HS-5 (cell line): ENCODE measurements around the gene LACRT.
"Not testable (repeated sequence)": the region's sequence is repeated elsewhere in the genome, so short reads cannot be mapped to it uniquely, and the experiment has no call there.

ENCODE experiments used
- DNase-seq: peaks from one replicate; pipeline ENCODE4 v3.0.0-alpha.2; 2012; ENCODE audit warnings: low read depth

The LACRT gene

GRCh38 chr12:54634795-54635194 lies at the start of gene LACRT:
LACRT (minus strand) TSS chr12:54634895; CDS start chr12:54634841, 54 bp downstream.
- no peak for DNase-seq

- no peak for DNase-seq
Observed at GRCh38 chr12:54683398-54683797, 48.7 kb upstream of the LACRT start.

- DNase-seq, result no peak
Observed at GRCh38 chr12:54682674-54683073, 48.0 kb upstream of the LACRT start.

- no peak for DNase-seq
Observed at GRCh38 chr12:54680374-54680773, 45.7 kb upstream of the LACRT start.

GRCh38 chr12:54678131-54678530 lies 43.4 kb upstream of the LACRT start:
- DNase-seq, result no peak

GRCh38 chr12:54667945-54668344 lies 33.2 kb upstream of the LACRT start:
- no peak for DNase-seq

GRCh38 chr12:54666008-54666407 lies 31.3 kb upstream of the LACRT start:
- DNase-seq, result no peak

GRCh38 chr12:54665022-54665635 lies 30.4 kb upstream of the LACRT start:
- not testable (repeated sequence) for DNase-seq

- no peak for DNase-seq
Observed at GRCh38 chr12:54663603-54664002, 28.9 kb upstream of the LACRT start.

- DNase-seq, result no peak
Observed at GRCh38 chr12:54662026-54662425, 27.3 kb upstream of the LACRT start.

GRCh38 chr12:54661048-54661447 lies 26.4 kb upstream of the LACRT start:
- no peak for DNase-seq

GRCh38 chr12:54660320-54660962 lies 25.7 kb upstream of the LACRT start:
- DNase-seq, result no peak

GRCh38 chr12:54658306-54659264 lies 23.9 kb upstream of the LACRT start:
- peak; percentile 6 for DNase-seq

- DNase-seq, result no peak
Observed at GRCh38 chr12:54657105-54657607, 22.5 kb upstream of the LACRT start.

- DNase-seq, result no peak
Observed at GRCh38 chr12:54654926-54655325, 20.2 kb upstream of the LACRT start.

GRCh38 chr12:54653025-54653424 lies 18.3 kb upstream of the LACRT start:
- no peak for DNase-seq

GRCh38 chr12:54650889-54651288 lies 16.2 kb upstream of the LACRT start:
- DNase-seq, result no peak

- no peak for DNase-seq
Observed at GRCh38 chr12:54650409-54650808, 15.7 kb upstream of the LACRT start.

GRCh38 chr12:54649825-54650224 lies 15.1 kb upstream of the LACRT start:
- DNase-seq, result no peak

GRCh38 chr12:54648265-54648664 lies 13.6 kb upstream of the LACRT start, which contains the start of gene DCD:
DCD (minus strand) TSS chr12:54648365; CDS start chr12:54648303, 62 bp downstream.
- DNase-seq, result no peak

GRCh38 chr12:54641554-54641953 lies 6.9 kb upstream of the LACRT start:
- no peak for DNase-seq

GRCh38 chr12:54641089-54641488 lies 6.4 kb upstream of the LACRT start:
- no peak for DNase-seq
